Stimulated activated CD8-positive, alpha-beta memory T cell treated with anti-CD3 and anti-CD28 coated beads, Interleukin-4, amount 100 ng/mL, for 1 hour (primary cell): ENCODE measurements around the gene INPP4A.

Experiments used
- DNase-seq, 2 donors: peaks; one replicate each; pipeline ENCODE4 v3.0.0-alpha.2; 2020; ENCODE audit warnings: low read depth in 2 of 2, low spot score in 1 of 2

INPP4A gene

GRCh38 chr2:98537390-98538126 is 92.9 kb downstream of the INPP4A start:
- DNase-seq = no peak

DNA sequence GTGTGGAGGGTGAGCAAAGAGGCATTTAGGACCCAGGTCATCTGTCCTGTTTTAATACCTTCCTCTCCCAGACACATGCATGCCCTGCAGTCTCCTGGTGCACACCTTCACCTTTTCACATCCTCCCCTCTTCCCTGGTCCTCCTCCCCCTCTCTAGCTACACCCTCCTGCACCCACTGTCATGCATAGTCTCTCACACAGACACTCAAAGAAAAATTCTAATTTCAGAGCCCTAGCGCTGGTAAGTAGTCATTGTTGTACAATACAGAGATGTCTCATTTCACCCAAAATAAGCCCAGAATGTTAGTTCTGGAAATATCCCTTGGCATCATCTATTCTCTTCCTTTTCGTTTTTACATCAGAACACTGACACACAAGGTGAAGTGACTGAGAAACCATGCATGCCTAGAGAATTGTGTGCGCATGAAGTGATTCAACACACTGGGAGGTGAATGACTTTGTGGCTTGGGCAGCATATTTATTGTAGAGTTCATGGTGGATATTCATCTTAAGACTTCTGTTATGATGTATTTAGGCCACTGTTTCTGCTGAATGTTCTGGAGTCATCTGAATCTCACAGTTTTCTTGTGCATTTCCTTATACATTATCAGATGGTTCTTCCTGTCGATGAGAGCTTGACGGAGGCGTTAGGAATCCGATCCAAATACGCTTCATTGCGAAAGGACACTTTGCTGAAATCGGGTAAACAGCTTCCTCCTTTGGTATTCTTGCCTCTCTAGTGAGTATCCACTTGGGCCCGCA is 93.8 kb downstream of the INPP4A start:
- DNase-seq = no peak

DNA sequence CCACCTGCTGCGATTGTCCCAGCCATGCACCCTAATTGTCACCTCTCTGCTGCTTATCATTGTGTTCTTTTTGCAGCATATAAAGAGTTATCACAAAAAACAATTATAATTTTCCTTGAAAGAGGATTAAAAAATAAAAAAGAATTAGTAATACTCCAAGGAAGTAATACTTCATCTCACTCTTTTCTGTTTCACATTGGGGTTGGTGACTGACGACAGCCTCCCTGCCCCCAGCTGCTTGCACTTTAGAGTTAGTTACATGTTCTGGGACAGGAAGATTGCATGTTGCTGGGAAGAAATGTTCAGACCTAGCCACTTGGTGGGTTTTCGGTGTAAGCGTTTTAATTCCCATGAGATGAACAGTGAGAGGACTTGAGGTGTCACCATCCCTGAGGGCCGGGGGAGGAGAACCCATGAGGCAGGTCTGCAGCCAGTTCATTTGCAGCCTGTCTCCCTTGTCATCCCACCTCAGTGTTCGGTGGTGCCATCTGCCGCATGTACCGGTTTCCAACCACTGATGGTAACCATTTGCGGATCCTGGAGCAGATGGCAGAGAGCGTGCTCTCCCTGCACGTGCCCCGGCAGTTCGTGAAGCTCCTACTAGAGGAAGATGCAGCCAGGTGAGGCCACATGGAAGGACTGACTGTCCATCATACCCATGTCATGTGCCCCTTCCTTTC is 94.5 kb downstream of the INPP4A start:
- no peak for DNase-seq

DNA sequence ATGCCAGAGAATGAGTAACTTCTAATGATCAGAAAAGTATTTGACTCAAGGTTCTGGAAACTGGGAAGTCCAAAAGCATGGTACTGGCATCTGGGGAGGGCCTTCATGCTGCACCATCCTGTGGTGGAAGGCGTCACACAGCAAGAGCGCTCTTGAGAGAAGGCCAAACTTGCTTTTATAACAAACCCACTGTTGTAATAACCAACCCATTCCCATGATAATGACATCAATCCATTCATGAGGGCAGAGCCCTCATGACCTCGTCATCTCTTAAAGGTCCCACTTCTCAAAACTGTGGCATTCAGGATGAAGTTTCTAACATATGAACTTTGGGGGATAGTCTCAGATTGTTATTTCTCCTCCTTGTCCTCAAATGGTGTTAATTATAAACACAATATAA is 95.9 kb downstream of the INPP4A start:
- no peak for DNase-seq

DNA sequence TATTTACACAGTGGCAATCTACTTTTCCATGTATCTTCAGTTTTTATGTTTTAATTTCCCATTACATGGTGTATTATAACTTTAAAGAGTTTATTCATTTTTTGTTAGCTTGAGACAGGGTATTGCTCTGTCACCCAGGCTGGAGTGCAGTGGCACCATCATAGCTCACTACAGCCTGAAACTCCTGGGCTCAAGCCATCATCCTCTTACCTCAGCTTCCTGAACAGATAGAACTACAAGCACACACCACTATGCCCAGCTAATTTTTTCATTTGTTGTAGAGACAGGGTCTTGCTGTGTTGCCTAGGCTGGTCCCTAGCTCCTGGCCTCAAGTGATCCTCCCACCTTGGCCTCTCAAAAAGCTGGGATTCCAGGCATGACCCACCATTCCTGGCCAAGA is 96.8 kb downstream of the INPP4A start:
- DNase-seq = no peak

GRCh38 chr2:98541906-98542305 is 97.2 kb downstream of the INPP4A start:
- DNase-seq = no peak

DNA sequence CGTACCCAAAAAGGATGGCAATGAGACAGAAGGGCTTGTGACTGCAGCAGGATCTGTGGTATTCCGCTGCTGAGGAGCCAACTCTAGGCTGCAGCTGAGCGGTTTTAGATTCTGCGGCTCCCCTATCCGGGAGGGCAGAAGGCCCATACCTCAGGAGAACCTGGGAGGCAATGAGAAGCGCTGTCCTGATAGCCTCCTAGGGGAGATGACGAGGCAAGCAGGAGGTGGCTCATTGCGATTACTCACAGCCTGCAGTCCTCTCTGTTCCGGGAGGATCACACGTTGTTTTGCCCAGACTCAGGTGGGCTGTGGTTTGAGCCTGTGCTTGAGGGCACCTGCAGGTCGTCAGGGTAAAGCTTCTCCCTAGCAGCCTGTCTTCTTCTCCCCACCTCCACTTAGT is 98.6 kb downstream of the INPP4A start:
- no peak for DNase-seq

- DNase-seq = no peak
Observed at GRCh38 chr2:98543842-98544241, 99.2 kb downstream of the INPP4A start.

DNA sequence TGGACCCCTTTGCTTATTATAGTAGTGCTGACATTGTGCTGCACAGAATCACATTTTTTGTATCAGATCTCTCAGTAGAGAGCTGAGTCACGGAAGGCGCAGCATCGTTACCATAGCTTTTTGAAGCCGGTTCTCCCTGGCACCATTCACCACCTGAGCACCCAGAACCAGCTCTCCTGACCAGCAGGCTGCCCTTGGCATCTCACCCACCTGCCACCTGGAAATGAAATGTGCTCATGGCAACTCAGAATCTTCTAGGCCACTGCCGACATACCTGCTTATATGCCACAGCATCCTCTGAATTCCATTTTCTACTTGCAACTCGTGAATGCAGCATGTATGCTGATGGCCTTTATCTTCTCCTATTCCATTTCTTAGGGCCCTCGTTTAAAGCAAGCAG is 100.9 kb downstream of the INPP4A start:
- no peak for DNase-seq

GRCh38 chr2:98546186-98546585 is 101.5 kb downstream of the INPP4A start:
- DNase-seq = no peak

DNA sequence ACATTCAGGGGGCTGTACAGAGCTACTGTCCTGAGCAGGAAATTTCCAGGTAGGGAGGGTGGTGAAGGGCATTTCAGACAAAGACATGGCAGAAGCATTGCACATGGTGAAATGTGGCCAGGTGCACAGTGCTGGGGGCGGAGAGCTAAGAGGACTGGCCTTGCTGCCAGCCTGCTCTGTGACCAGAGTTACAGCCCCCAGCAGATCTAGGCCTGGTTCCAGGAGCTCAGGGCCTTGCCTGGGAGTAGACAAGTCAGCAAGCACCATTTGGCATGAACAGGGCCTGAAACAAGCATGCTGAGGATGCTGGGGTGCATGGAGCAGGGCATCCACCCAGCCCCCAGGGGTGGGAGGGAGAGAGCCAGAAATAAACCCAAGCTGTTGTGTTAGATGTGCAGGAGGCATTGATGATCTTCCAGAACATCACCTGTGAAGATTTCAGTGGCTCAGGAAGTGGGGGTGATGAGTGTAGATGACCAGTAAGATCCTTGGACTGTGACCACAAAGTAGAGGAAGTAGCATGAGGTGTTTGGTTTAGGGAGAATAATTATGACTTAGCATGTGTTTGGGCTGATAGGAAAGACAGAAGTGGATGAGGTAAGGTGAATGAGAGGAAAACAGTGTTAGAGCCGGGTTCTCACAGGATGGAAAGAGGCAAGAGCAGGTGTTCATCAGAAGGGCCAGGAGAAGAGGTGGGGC is 102.6 kb downstream of the INPP4A start:
- DNase-seq = no peak

DNA sequence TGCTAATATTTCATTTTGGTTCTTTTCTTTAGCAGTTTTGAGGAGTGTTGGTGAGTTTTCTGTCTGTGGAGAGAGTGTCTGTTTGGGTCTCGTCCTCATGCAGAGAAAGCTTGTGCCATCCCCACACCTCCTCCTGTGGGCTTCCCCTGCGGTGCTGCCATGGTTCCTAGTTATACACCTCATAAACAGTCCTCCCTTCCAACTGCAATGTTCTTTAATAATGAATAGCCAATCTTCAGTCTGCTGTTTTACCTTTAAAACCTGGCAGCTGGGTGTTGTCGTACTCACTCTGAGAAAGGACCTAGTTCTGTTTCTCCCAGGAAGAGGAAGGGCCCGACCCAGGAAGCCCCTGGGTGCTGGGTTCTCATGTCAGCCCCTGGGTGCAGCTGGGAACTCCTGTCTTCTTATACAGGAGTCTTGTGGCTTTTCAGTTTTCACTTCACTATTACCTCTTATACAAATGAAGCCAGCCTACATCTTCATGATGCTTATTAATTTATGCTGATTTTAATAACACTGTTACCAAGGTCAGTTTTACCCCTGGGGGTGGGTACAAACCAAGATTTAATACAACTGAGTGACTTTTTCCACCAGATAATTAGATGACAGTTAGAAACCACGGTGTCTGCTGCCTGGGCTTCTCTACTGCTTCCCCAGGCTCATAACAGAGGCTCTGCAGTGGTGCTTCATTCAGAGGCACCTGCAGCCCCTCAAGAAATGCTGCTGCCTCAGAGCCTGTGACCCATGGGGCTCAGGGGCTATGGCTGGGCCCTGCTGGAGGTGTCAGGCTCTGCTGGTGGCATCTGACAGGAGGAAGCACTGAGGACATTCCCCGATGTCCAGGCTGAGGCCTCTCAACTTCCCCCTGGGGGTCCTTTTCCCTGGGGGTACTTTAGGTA is 104.5 kb downstream of the INPP4A start:
- no peak for DNase-seq

DNA sequence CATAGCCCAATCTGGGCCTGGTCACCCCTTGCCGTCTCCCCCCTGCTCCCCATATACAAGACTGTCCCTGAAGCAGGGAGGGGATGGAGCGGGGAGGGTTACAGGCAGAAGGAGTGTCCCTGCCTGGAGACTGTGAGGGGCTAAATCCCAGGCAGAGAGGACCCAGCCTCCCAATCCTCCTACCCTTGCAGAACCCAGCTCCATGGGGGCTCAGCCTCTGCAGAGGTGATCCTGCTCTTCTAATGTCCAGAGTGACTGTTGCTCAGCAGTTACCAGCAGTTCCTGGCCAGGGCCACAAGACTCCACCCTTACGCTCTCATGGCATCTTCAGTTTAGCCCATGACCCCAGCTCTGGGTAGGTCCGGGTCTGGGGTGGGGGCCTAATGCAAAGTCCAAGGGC is 105.5 kb downstream of the INPP4A start:
- no peak for DNase-seq

DNA sequence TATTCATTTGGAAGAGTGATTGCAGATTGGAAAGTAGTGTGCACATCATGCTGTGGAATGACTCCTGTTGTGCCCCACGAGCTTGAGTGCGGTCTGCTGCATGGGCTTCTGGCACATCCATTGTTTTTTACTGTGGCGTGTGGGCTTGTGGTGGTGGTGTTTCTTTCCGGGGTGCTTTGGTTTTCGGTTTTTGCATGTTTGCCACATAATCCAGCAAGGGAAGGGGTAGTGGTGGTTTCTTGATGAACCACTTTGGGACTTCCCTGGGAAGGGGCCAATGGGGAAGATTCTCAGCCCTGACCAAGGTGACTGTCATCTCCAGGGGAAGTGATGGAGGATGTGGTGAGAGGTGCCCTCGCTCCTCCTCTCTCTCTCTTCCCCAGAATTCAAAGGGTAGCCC is 106.7 kb downstream of the INPP4A start:
- no peak for DNase-seq

GRCh38 chr2:98552499-98553179 is 108.0 kb downstream of the INPP4A start:
- no peak for DNase-seq

GRCh38 chr2:98554116-98554861 is 109.6 kb downstream of the INPP4A start:
- DNase-seq = no peak

GRCh38 chr2:98555696-98556095 is 111.0 kb downstream of the INPP4A start:
- DNase-seq = no peak

- DNase-seq = no peak
Observed at GRCh38 chr2:98556344-98557033, 111.8 kb downstream of the INPP4A start.
